SK-N-SH (cell line): ENCODE measurements around the gene PLXNB3. TPM values are rescaled to one million over a fixed set of nuclear protein-coding genes. Genes with fewer than 3 reads are reported as not detected.

Experiments used
- CTCF ChIA-PET: fragments of 300-600, 350-600 bp; formaldehyde crosslinking; extraction: SDS; loops from one replicate; lab custom pipeline; 2021; lab: Yijun Ruan, JAX
- POLR2A ChIA-PET: fragments of 350-600 bp; sonication (Branson Sonifier 250); formaldehyde crosslinking; extraction: SDS; loops from one replicate; lab custom pipeline; 2020; ENCODE audit warnings: antibody characterized with exemption, inconsistent platforms; lab: Yijun Ruan, JAX
- DNase-seq: peaks from one replicate; pipeline ENCODE4 v3.0.0; 2012
- H2AFZ ChIP-seq: fragments of 200-600 bp; sonication (generic); 2 replicates; pipeline ENCODE4 v1.8.1; 2016; ENCODE audit warnings: antibody characterized with exemption, mild to moderate bottlenecking, low read depth
- H3F3A ChIP-seq: fragments of 200-600 bp; sonication (generic); replicated peaks from 2 replicates; pipeline ENCODE3; 2016; ENCODE audit warnings: antibody characterized with exemption, mild to moderate bottlenecking; ENCODE audit not compliant: insufficient read depth
- H3K27ac ChIP-seq, 2 experiments: fragments of 200-500 bp in 1 of 2; fragments of 200-600 bp in 1 of 2; sonication (Bioruptor generic) in 1 of 2; sonication (generic), shearing (Covaris generic) in 1 of 2; 2 replicates each; pipeline versions ENCODE4 v1.5.1 to v1.6.1; 2014 to 2016; ENCODE audit warnings: low read depth in 2 of 2, inconsistent platforms in 1 of 2, low read length in 1 of 2, mild to moderate bottlenecking in 1 of 2, mixed read lengths in 1 of 2
- H3K27me3 ChIP-seq: fragments of 200-600 bp; sonication (generic), shearing (Covaris generic); 2 replicates; pipeline ENCODE4 v1.6.1; 2016; ENCODE audit warnings: mixed run types; ENCODE audit not compliant: insufficient read depth
- H3K36me3 ChIP-seq, 2 experiments: fragments of 200-500 bp in 1 of 2; fragments of 200-600 bp in 1 of 2; sonication (Bioruptor generic) in 1 of 2; sonication (generic) in 1 of 2; replicated peaks in 1 of 2; 2 replicates each; pipeline versions ENCODE3 to v1.5.1; 2014 to 2016; ENCODE audit warnings: low read length in 1 of 2, mild to moderate bottlenecking in 1 of 2; ENCODE audit not compliant: insufficient read depth in 2 of 2, control insufficient read depth in 1 of 2
- H3K4me1 ChIP-seq, 2 experiments: fragments of 200-500 bp in 1 of 2; fragments of 200-600 bp in 1 of 2; sonication (Bioruptor generic) in 1 of 2; sonication (generic), shearing (Covaris generic) in 1 of 2; 2 replicates each; pipeline versions ENCODE4 v1.5.1 to v1.6.1; 2014 to 2016; ENCODE audit warnings: low read depth in 1 of 2, low read length in 1 of 2, mixed run types in 1 of 2; ENCODE audit not compliant: insufficient read depth in 2 of 2, control insufficient read depth in 1 of 2
- H3K4me2 ChIP-seq: fragments of 200-600 bp; sonication (generic), shearing (Covaris generic); 2 replicates; pipeline ENCODE4 v1.6.1; 2017; ENCODE audit warnings: mixed run types
- H3K4me3 ChIP-seq, 2 experiments: fragments of 200-500 bp in 1 of 2; fragments of 200-600 bp in 1 of 2; sonication (Bioruptor generic) in 1 of 2; sonication (generic), shearing (Covaris generic) in 1 of 2; 2 replicates each; pipeline versions ENCODE4 v1.5.1 to v1.8.1; 2014 to 2016; ENCODE audit warnings: low read depth in 2 of 2, inconsistent platforms in 1 of 2, low read length in 1 of 2, mild to moderate bottlenecking in 1 of 2, mixed read lengths in 1 of 2, moderate library complexity in 1 of 2
- H3K79me2 ChIP-seq: fragments of 200-600 bp; sonication (generic); 2 replicates; pipeline ENCODE4 v1.8.1; 2017; ENCODE audit warnings: mild to moderate bottlenecking; ENCODE audit not compliant: insufficient read depth
- H3K9ac ChIP-seq: fragments of 200-600 bp; sonication (generic); 2 replicates; pipeline ENCODE4 v1.6.1; 2017; ENCODE audit warnings: mixed run types
- H3K9me2 ChIP-seq: fragments of 200-600 bp; sonication (generic); 2 replicates; pipeline ENCODE4 v1.6.1; 2017; ENCODE audit warnings: mixed run types
- H3K9me3 ChIP-seq: fragments of 200-600 bp; sonication (generic); 2 replicates; pipeline ENCODE4 v1.6.1; 2017; ENCODE audit warnings: mixed run types, mild to moderate bottlenecking, moderate library complexity
- H4K20me1 ChIP-seq: fragments of 200-600 bp; sonication (generic); 2 replicates; pipeline ENCODE4 v1.6.1; 2017; ENCODE audit warnings: mild to moderate bottlenecking, mixed run types; ENCODE audit not compliant: insufficient read depth
- ELF1 ChIP-seq: IDR thresholded peaks from 2 replicates; pipeline ENCODE4 v1.4.0; 2012
- EP300 ChIP-seq, 2 experiments: IDR thresholded peaks; 2 replicates each; pipeline versions ENCODE4 v1.4.0 to v1.6.1; 2012; ENCODE audit warnings: borderline replicate concordance in 1 of 2, low read depth in 1 of 2, low read length in 1 of 2
- EZH2phosphoT487 ChIP-seq: fragments of 200-600 bp; sonication (generic); IDR thresholded peaks from 2 replicates; pipeline ENCODE4 v1.6.1; 2017; ENCODE audit warnings: low read depth, mixed run types, mild to moderate bottlenecking, antibody characterized with exemption, moderate library complexity, borderline replicate concordance
- FOSL2 ChIP-seq: IDR thresholded peaks from 2 replicates; pipeline ENCODE4 v1.4.0; 2012; ENCODE audit warnings: low read depth, mild to moderate bottlenecking, moderate library complexity, borderline replicate concordance
- FOXM1 ChIP-seq: IDR thresholded peaks from 2 replicates; pipeline ENCODE4 v1.4.0; 2012; ENCODE audit warnings: low read depth, mild to moderate bottlenecking
- GABPA ChIP-seq: IDR thresholded peaks from 2 replicates; pipeline ENCODE4 v1.4.0; 2012; ENCODE audit warnings: low read depth, mild to moderate bottlenecking
- GATA2 ChIP-seq: sonication (generic); formaldehyde crosslinking; IDR thresholded peaks from 2 replicates; pipeline ENCODE4 v1.5.0; 2020; ENCODE audit warnings: mild to moderate bottlenecking, missing genetic modification reagents
- IRF3 ChIP-seq: fragments of 150-350 bp; IDR thresholded peaks from 2 replicates; pipeline ENCODE4 v1.6.1; 2016; ENCODE audit warnings: mild to moderate bottlenecking, low read depth, low read length
- JUND ChIP-seq: IDR thresholded peaks from 2 replicates; pipeline ENCODE4 v1.4.0; 2012
- MXI1 ChIP-seq: IDR thresholded peaks from 2 replicates; pipeline ENCODE4 v1.6.1; 2012; ENCODE audit warnings: mild to moderate bottlenecking, low read depth, low read length, improper control_type of control experiment
- NFIC ChIP-seq: IDR thresholded peaks from 2 replicates; pipeline ENCODE4 v1.4.0; 2012; ENCODE audit warnings: borderline replicate concordance
- NRF1 ChIP-seq: IDR thresholded peaks from 2 replicates; pipeline ENCODE4 v1.6.1; 2012; ENCODE audit warnings: low read depth, mild to moderate bottlenecking, low read length
- RAD21 ChIP-seq: IDR thresholded peaks from 2 replicates; pipeline ENCODE4 v1.6.1; 2012; ENCODE audit warnings: mild to moderate bottlenecking, low read length
- RFX5 ChIP-seq: IDR thresholded peaks from 2 replicates; pipeline ENCODE4 v1.6.1; 2012; ENCODE audit warnings: mild to moderate bottlenecking, improper control_type of control experiment, low read length
- RXRA ChIP-seq: IDR thresholded peaks from 2 replicates; pipeline ENCODE4 v1.4.0; 2012; ENCODE audit warnings: low read depth, mild to moderate bottlenecking, borderline replicate concordance
- SIN3A ChIP-seq: IDR thresholded peaks from 2 replicates; pipeline ENCODE4 v1.6.1; 2012; ENCODE audit warnings: low read depth, mild to moderate bottlenecking, low read length, moderate library complexity, borderline replicate concordance
- TCF12 ChIP-seq: IDR thresholded peaks from 2 replicates; pipeline ENCODE4 v1.4.0; 2012
- YY1 ChIP-seq: IDR thresholded peaks from 2 replicates; pipeline ENCODE4 v1.4.0; 2012; ENCODE audit warnings: low read depth, mild to moderate bottlenecking
- WGBS: methylation state at CpG from one replicate; pipeline ENCODE4 v1.1.6; 2017; ENCODE audit warnings: low lambda C conversion rate; 5-methylcytosine and 5-hydroxymethylcytosine counted together
- polyA plus RNA-seq, 3 experiments: library from polyadenylated mRNA; depleted of rRNA; stranded (reverse); fragments of >200 nt; gene quantifications; 2 replicates each; pipeline ENCODE4 v1.2.3, GENCODE V29; 2012
- TF ChIP-seq, protein P1 (sequence below): fragments of 200-600 bp; sonication (generic); IDR thresholded peaks from 2 replicates; pipeline ENCODE4 v1.6.1; 2017; ENCODE audit warnings: antibody characterized with exemption, mild to moderate bottlenecking, moderate library complexity
- TF ChIP-seq, protein P2 (sequence below): fragments of 150-350 bp; IDR thresholded peaks from 2 replicates; pipeline ENCODE4 v1.6.1; 2017; ENCODE audit warnings: antibody characterized with exemption, low read length, low read depth, borderline replicate concordance
- TF ChIP-seq, protein P3 (sequence below): IDR thresholded peaks from 2 replicates; pipeline ENCODE4; 2012
- TF ChIP-seq, protein P4 (sequence below): IDR thresholded peaks from 2 replicates; pipeline ENCODE4 v1.4.0; 2012; ENCODE audit warnings: low read depth
- TF ChIP-seq, protein P5 (sequence below): IDR thresholded peaks from 2 replicates; pipeline ENCODE4 v1.6.1; 2012; ENCODE audit warnings: mild to moderate bottlenecking, low read depth, low read length, moderate library complexity

PLXNB3 gene
- polyA plus RNA-seq, 1 of the 3 experiments (the other 2 are of a cell fraction): 15.5 TPM

DNA sequence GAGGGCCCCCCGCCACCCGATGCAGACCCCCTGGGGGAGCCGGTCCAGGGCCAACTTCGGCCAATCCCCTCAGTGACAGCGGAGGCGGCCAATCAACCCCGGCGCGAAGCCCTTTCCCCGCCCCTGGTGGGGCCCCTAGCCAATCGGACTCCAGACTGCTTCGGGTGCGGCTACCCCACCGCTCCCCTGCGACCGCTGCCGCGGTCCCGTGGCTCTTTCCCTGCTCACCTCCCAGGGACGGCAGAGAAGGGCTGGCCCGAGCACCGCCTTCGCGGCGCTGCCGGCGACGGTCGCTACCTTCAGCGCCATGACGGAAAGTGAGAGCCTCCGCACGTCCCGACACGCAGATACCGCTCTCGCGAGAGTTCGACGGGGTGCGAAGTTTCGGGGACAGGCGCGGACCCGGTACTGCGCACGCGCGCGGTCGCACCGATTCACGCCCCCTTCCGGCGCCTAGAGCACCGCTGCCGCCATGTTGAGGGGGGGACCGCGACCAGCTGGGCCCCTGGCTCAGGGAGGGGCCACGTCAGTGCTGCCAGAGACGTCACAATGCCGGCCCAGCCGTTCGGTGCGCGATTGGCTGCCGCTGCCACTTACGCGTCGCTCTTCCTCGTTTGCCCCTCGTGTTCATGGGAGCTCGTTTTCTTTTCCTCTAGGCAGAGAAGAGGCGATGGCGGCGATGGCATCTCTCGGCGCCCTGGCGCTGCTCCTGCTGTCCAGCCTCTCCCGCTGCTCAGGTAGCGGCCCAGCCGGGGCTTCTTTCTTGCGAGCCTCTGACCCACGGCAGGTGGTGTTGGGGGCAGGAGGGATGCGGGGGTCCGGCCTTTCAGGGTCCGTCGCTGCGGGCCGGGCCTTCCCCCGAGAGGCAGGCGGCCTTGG is 30.2 kb downstream of the PLXNB3 start, which contains the start of the genes IDH3G and SSR4:
Gene IDH3G (minus strand): TSS at position 358 of the 879 bp plus-strand sequence. CDS start 49 bp downstream, at position 309.
Gene SSR4 (plus strand): TSS at position 651 of the 879 bp plus-strand sequence. CDS start 20 bp downstream, at position 671.
- Histone ChIP-seq H3K36me3 (peaks cover 0 to 5% of the 10 kb centered on the region in 2 experiments), H3K9me3 (no peaks in the 10 kb centered on the region), H2AFZ (peak within 1 kb of the TSS; percentile 46; the same call in 1 of the 2 replicates), H3K27me3 (peaks cover 14% of the 10 kb centered on the region; the same call in 1 of the 2 replicates), H3K9me2 (no peaks in the 10 kb centered on the region), H3K27ac (peak within 1 kb of the TSS; percentile 80 to 84), H3K4me3 (peak within 1 kb of the TSS; percentile 67 to 76), H3K4me2 (peak within 1 kb of the TSS; percentile 88), H3K79me2 (peaks cover 51% of the 10 kb centered on the region), H3F3A (no peaks in the 10 kb centered on the region), H4K20me1 (0 out of 2 replicates have a peak, but pooled peaks cover 12% of the 10 kb centered on the region), H3K9ac (peak within 1 kb of the TSS; percentile 90), H3K4me1 (peaks cover 5 to 27% of the 10 kb centered on the region in 2 experiments; a peak in 1 of 4 replicates)
- ChIA-PET CTCF (interaction anchor here (1.0 kb wide), 1 partner anchor 116 kb away, joined by 3 read pairs; no protein-coding TSS in a partner anchor), POLR2A (interaction anchor here (0.6 to 2.1 kb wide), 7 partner anchors 24 to 177 kb away, joined by 3 to 14 read pairs (median 5); no protein-coding TSS in a partner anchor)
- DNase-seq: peak; percentile 97
- 27% methylated on average over 12 of the region's 92 CpGs for WGBS
- peak; percentile 71; the same call in 1 of the 2 replicates for TF ChIP-seq ELF1
- TF ChIP-seq GABPA: peak; percentile 44; the same call in 1 of the 2 replicates
- no peak for TF ChIP-seq GATA2 (CRISPR knock-in tag)
- peak; percentile 50; the same call in 1 of the 2 replicates for TF ChIP-seq SIN3A
- TF ChIP-seq NRF1: peak; percentile 71
- TF ChIP-seq FOXM1: no peak
- no peak for TF ChIP-seq EP300 (IDR thresholded peaks at IDR 0.05; ENCODE audit: borderline replicate concordance in 1 of 2, low read depth in 1 of 2, low read length in 1 of 2)
- TF ChIP-seq, protein P1, sequence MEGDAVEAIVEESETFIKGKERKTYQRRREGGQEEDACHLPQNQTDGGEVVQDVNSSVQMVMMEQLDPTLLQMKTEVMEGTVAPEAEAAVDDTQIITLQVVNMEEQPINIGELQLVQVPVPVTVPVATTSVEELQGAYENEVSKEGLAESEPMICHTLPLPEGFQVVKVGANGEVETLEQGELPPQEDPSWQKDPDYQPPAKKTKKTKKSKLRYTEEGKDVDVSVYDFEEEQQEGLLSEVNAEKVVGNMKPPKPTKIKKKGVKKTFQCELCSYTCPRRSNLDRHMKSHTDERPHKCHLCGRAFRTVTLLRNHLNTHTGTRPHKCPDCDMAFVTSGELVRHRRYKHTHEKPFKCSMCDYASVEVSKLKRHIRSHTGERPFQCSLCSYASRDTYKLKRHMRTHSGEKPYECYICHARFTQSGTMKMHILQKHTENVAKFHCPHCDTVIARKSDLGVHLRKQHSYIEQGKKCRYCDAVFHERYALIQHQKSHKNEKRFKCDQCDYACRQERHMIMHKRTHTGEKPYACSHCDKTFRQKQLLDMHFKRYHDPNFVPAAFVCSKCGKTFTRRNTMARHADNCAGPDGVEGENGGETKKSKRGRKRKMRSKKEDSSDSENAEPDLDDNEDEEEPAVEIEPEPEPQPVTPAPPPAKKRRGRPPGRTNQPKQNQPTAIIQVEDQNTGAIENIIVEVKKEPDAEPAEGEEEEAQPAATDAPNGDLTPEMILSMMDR: no peak
- TF ChIP-seq RXRA: no peak
- no peak for TF ChIP-seq FOSL2
- TF ChIP-seq, protein P2, sequence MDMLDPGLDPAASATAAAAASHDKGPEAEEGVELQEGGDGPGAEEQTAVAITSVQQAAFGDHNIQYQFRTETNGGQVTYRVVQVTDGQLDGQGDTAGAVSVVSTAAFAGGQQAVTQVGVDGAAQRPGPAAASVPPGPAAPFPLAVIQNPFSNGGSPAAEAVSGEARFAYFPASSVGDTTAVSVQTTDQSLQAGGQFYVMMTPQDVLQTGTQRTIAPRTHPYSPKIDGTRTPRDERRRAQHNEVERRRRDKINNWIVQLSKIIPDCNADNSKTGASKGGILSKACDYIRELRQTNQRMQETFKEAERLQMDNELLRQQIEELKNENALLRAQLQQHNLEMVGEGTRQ: no peak
- no peak for TF ChIP-seq EZH2phosphoT487
- TF ChIP-seq RAD21: no peak
- peak; percentile 37; the same call in 1 of the 2 replicates for TF ChIP-seq IRF3
- TF ChIP-seq NFIC: no peak
- peak; percentile 39; the same call in 1 of the 2 replicates for TF ChIP-seq MXI1
- TF ChIP-seq TCF12: no peak; the same call in 1 of the 2 replicates
- TF ChIP-seq, protein P3, sequence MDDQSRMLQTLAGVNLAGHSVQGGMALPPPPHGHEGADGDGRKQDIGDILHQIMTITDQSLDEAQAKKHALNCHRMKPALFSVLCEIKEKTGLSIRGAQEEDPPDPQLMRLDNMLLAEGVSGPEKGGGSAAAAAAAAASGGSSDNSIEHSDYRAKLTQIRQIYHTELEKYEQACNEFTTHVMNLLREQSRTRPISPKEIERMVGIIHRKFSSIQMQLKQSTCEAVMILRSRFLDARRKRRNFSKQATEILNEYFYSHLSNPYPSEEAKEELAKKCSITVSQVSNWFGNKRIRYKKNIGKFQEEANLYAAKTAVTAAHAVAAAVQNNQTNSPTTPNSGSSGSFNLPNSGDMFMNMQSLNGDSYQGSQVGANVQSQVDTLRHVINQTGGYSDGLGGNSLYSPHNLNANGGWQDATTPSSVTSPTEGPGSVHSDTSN: peak; percentile 94
- no peak for TF ChIP-seq JUND
- peak; percentile 87 for TF ChIP-seq YY1
- TF ChIP-seq, protein P4, sequence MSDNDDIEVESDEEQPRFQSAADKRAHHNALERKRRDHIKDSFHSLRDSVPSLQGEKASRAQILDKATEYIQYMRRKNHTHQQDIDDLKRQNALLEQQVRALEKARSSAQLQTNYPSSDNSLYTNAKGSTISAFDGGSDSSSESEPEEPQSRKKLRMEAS: peak; percentile 94
- TF ChIP-seq RFX5: peak; percentile 74
- TF ChIP-seq, protein P5, sequence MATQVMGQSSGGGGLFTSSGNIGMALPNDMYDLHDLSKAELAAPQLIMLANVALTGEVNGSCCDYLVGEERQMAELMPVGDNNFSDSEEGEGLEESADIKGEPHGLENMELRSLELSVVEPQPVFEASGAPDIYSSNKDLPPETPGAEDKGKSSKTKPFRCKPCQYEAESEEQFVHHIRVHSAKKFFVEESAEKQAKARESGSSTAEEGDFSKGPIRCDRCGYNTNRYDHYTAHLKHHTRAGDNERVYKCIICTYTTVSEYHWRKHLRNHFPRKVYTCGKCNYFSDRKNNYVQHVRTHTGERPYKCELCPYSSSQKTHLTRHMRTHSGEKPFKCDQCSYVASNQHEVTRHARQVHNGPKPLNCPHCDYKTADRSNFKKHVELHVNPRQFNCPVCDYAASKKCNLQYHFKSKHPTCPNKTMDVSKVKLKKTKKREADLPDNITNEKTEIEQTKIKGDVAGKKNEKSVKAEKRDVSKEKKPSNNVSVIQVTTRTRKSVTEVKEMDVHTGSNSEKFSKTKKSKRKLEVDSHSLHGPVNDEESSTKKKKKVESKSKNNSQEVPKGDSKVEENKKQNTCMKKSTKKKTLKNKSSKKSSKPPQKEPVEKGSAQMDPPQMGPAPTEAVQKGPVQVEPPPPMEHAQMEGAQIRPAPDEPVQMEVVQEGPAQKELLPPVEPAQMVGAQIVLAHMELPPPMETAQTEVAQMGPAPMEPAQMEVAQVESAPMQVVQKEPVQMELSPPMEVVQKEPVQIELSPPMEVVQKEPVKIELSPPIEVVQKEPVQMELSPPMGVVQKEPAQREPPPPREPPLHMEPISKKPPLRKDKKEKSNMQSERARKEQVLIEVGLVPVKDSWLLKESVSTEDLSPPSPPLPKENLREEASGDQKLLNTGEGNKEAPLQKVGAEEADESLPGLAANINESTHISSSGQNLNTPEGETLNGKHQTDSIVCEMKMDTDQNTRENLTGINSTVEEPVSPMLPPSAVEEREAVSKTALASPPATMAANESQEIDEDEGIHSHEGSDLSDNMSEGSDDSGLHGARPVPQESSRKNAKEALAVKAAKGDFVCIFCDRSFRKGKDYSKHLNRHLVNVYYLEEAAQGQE: no peak
